Endodermal cell (in vitro differentiated cells): ENCODE data around the gene SATB2. TPM values are rescaled to one million over a fixed set of nuclear protein-coding genes. Genes with fewer than 3 reads are reported as not detected.

Experiments used
- DNase-seq: peaks from one replicate; pipeline ENCODE4 v3.0.0-alpha.2; 2017
- H3K27ac ChIP-seq: 2 replicates; pipeline ENCODE4 v1.5.1; 2013; ENCODE audit warnings: mild to moderate bottlenecking, low read depth, low read length, moderate library complexity
- H3K27me3 ChIP-seq: 2 replicates; pipeline ENCODE4 v1.6.1; 2013; ENCODE audit warnings: mild to moderate bottlenecking, low read length, moderate library complexity; ENCODE audit not compliant: insufficient read depth, control insufficient read depth, poor library complexity, severe bottlenecking
- H3K36me3 ChIP-seq: 2 replicates; pipeline ENCODE4 v1.7.0; 2013; ENCODE audit warnings: mild to moderate bottlenecking, low read length, moderate library complexity; ENCODE audit not compliant: control insufficient read depth, insufficient read depth
- H3K4me1 ChIP-seq: one replicate; pipeline ENCODE4 v1.7.0; 2013; ENCODE audit warnings: low read length; ENCODE audit not compliant: control insufficient read depth, insufficient read depth
- H3K4me3 ChIP-seq: 2 replicates; pipeline ENCODE4 v1.5.1; 2013; ENCODE audit warnings: mild to moderate bottlenecking, low read length, moderate library complexity
- H3K9ac ChIP-seq: 2 replicates; pipeline ENCODE4 v1.6.1; 2013; ENCODE audit warnings: mild to moderate bottlenecking, low read length, moderate library complexity; ENCODE audit not compliant: poor library complexity, severe bottlenecking; ENCODE audit errors: extremely low read depth
- H3K9me3 ChIP-seq: 2 replicates; pipeline ENCODE4 v1.6.1; 2013; ENCODE audit warnings: mild to moderate bottlenecking, low read length, moderate library complexity; ENCODE audit not compliant: control insufficient read depth
- H3K27ac Mint-ChIP-seq: 2 replicates; pipeline ENCODE4 v1.8.0; 2020; ENCODE audit warnings: mixed read lengths
- H3K27me3 Mint-ChIP-seq: 2 replicates; pipeline ENCODE4 v1.8.0; 2021; ENCODE audit warnings: mild to moderate bottlenecking, mixed read lengths; ENCODE audit not compliant: insufficient read depth
- H3K36me3 Mint-ChIP-seq: 2 replicates; pipeline ENCODE4 v1.8.0; 2020; ENCODE audit warnings: low read depth, mixed read lengths
- H3K4me1 Mint-ChIP-seq: 2 replicates; pipeline ENCODE4 v1.8.0; 2020; ENCODE audit warnings: mixed read lengths
- H3K4me3 Mint-ChIP-seq: 2 replicates; pipeline ENCODE4 v1.8.0; 2020; ENCODE audit warnings: mild to moderate bottlenecking, moderate library complexity, mixed read lengths
- H3K9me3 Mint-ChIP-seq: 2 replicates; pipeline ENCODE4 v1.8.0; 2020; ENCODE audit warnings: mild to moderate bottlenecking, mixed read lengths
- CTCF ChIP-seq: fragments of 200-600 bp; sonication (generic); conservative IDR thresholded peaks from 2 replicates; pipeline ENCODE4 v1.5.0; 2021; ENCODE audit warnings: antibody characterized with exemption, mild to moderate bottlenecking
- WGBS, 2 experiments: methylation state at CpG; one replicate each; pipeline versions ENCODE4 v1.1.5 to v1.1.7; 2013; ENCODE audit warnings: missing lambda C conversion rate in 2 of 2, mixed read lengths in 1 of 2; ENCODE audit not compliant: insufficient coverage in 1 of 2, insufficient read length in 1 of 2; 5-methylcytosine and 5-hydroxymethylcytosine counted together
- total RNA-seq, 2 donors: library from RNA; stranded (reverse); fragmentation: NEBNext Ultra II Directional in 1 of 2; extraction: Animal tissue kit (Norgen Biotek cat#: 25700) in 1 of 2; gene quantifications; 2 replicates in 1 of 2; 3 replicates in 1 of 2; pipeline ENCODE4 v1.2.1, GENCODE V29; 2021

SATB2 gene
- total RNA-seq, 2 donors from 2014 or later: 2.4 to 3.0 TPM

DNA sequence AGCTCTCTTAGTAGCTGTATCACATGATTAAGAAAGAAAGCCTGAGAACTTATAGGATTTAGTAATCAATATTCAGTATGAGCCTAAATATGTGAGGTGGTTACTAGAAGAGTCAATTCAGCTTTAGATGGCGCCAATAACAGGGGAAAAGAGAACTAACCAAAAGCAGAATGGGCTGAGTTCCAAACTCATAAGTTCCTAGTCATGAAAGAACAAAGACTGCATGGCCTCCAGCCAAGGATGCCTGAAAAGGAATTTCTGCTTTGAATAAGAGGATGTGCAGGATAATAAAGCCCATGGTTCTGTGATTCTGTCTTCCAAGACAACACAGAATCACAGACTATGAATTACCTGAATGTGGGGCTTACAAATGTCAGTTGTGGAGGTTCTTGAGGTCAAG, 196.5 kb downstream of the SATB2 start:
- Histone ChIP-seq H3K4me3 (no peak overlapping the region), H3K9ac (no peak overlapping the region), H3K4me1 (no peaks in the 10 kb centered on the region), H3K36me3 (no peaks in the 10 kb centered on the region), H3K27ac (no peak overlapping the region), H3K27me3 (no peaks in the 10 kb centered on the region), H3K9me3 (peaks cover 27% of the 10 kb centered on the region)
- WGBS, 2 experiments: 80 to 93% methylated on average over 1 of the region's 1 CpG
- Mint-ChIP-seq H3K9me3 (peaks cover 38% of the 10 kb centered on the region), H3K27me3 (peaks cover 5% of the 10 kb centered on the region), H3K4me1 (no peaks in the 10 kb centered on the region), H3K36me3 (peaks cover 9% of the 10 kb centered on the region), H3K27ac (no peak overlapping the region), H3K4me3 (no peak overlapping the region)
- TF ChIP-seq CTCF: no peak
- DNase-seq: no peak

GRCh38 chr2:199259671-199260070, 198.1 kb downstream of the SATB2 start:
- no peak overlapping the region for H3K27ac ChIP-seq
- no peak overlapping the region for H3K4me3 Mint-ChIP-seq
- WGBS, 2 experiments: 94 to 100% methylated on average over 2 of the region's 2 CpGs
- peaks cover 7% of the 10 kb centered on the region for H3K27me3 Mint-ChIP-seq
- peaks cover 6% of the 10 kb centered on the region for H3K36me3 Mint-ChIP-seq
- peaks cover 31% of the 10 kb centered on the region for H3K9me3 Mint-ChIP-seq
- H3K36me3 ChIP-seq: no peaks in the 10 kb centered on the region
- no peaks in the 10 kb centered on the region for H3K4me1 Mint-ChIP-seq
- no peaks in the 10 kb centered on the region for H3K4me1 ChIP-seq
- H3K27me3 ChIP-seq: peaks cover 5% of the 10 kb centered on the region
- H3K27ac Mint-ChIP-seq: no peak overlapping the region
- no peak for TF ChIP-seq CTCF
- H3K9ac ChIP-seq: no peak overlapping the region
- peaks cover 22% of the 10 kb centered on the region for H3K9me3 ChIP-seq
- no peak overlapping the region for H3K4me3 ChIP-seq
- no peak for DNase-seq

GRCh38 chr2:199258291-199258690, 199.4 kb downstream of the SATB2 start:
- DNase-seq: no peak
- peaks cover 11% of the 10 kb centered on the region for H3K27me3 Mint-ChIP-seq

More at GRCh38 chr2:199258291-199258690, 199.4 kb downstream of the SATB2 start:
- peaks cover 17% of the 10 kb centered on the region for H3K9me3 Mint-ChIP-seq
- no peaks in the 10 kb centered on the region for H3K36me3 ChIP-seq
- H3K27ac Mint-ChIP-seq: no peak overlapping the region
- H3K4me3 ChIP-seq: no peak overlapping the region
- H3K4me3 Mint-ChIP-seq: no peak overlapping the region
- H3K36me3 Mint-ChIP-seq: peaks cover 6% of the 10 kb centered on the region
- H3K9ac ChIP-seq: no peak overlapping the region
- no peaks in the 10 kb centered on the region for H3K4me1 Mint-ChIP-seq
- no peak overlapping the region for H3K27ac ChIP-seq
- H3K27me3 ChIP-seq: peaks cover 9% of the 10 kb centered on the region
- no peaks in the 10 kb centered on the region for H3K4me1 ChIP-seq
- peak; percentile 65 for TF ChIP-seq CTCF
- H3K9me3 ChIP-seq: peaks cover 8% of the 10 kb centered on the region
